Suprapubic skin (tissue), 4 donors: Measurements from ENCODE around the gene ZSCAN1. TPM values are rescaled to one million over a fixed set of nuclear protein-coding genes. Genes with fewer than 3 reads are reported as not detected.

Experiments used
- DNase-seq, 2 donors: peaks; one replicate each; pipeline ENCODE4 v3.0.0-alpha.2; 2019; ENCODE audit warnings: low spot score in 2 of 2
- H3K27ac ChIP-seq: fragments of 200-600 bp; sonication (generic); one replicate; pipeline ENCODE4 v1.5.1; 2019
- H3K27me3 ChIP-seq: fragments of 200-600 bp; sonication (generic); one replicate; pipeline ENCODE4 v1.5.1; 2019
- H3K36me3 ChIP-seq: fragments of 200-600 bp; sonication (generic); one replicate; pipeline ENCODE4 v1.5.1; 2019
- H3K4me1 ChIP-seq: fragments of 200-600 bp; sonication (generic); one replicate; pipeline ENCODE4 v1.5.1; 2019
- H3K4me3 ChIP-seq: fragments of 200-600 bp; sonication (generic); one replicate; pipeline ENCODE4 v1.5.1; 2019; ENCODE audit warnings: mild to moderate bottlenecking
- H3K9me3 ChIP-seq: fragments of 200-600 bp; sonication (generic); one replicate; pipeline ENCODE4 v1.5.1; 2019
- EP300 ChIP-seq: sonication (generic); formaldehyde crosslinking; IDR thresholded peaks from one replicate; pipeline ENCODE4 v1.6.1; 2017; ENCODE audit warnings: antibody characterized with exemption
- POLR2A ChIP-seq, 2 donors: fragments of 450-650 bp; IDR thresholded peaks; one replicate each; pipeline ENCODE4 v1.6.1; 2017; ENCODE audit warnings: antibody characterized with exemption in 2 of 2, mild to moderate bottlenecking in 2 of 2, moderate library complexity in 2 of 2
- POLR2AphosphoS5 ChIP-seq, 3 donors: sonication (generic); formaldehyde crosslinking; IDR thresholded peaks; one replicate each; pipeline ENCODE4 v1.6.1; 2017; ENCODE audit warnings: antibody characterized with exemption in 3 of 3
- WGBS: methylation state at CpG from one replicate; pipeline ENCODE4 v1.1.5; 2018; 5-methylcytosine and 5-hydroxymethylcytosine counted together
- total RNA-seq, 4 donors: library from RNA; depleted of rRNA; stranded (reverse); fragments of >200 nt; gene quantifications; one replicate each; pipeline ENCODE4 v1.1.0, GENCODE V29; 2016
- TF ChIP-seq, protein P1 (sequence below), 2 donors: fragments of 200-600 bp in 1 of 2; fragments of 450-650 bp in 1 of 2; sonication (generic) in 1 of 2; IDR thresholded peaks; one replicate each; pipeline ENCODE4 v1.5.1; 2016 to 2019; ENCODE audit warnings: antibody characterized with exemption in 2 of 2, mild to moderate bottlenecking in 1 of 2, moderate library complexity in 1 of 2

ZSCAN1 gene
- total RNA-seq, 4 donors from 2014 or later = not detected

DNA sequence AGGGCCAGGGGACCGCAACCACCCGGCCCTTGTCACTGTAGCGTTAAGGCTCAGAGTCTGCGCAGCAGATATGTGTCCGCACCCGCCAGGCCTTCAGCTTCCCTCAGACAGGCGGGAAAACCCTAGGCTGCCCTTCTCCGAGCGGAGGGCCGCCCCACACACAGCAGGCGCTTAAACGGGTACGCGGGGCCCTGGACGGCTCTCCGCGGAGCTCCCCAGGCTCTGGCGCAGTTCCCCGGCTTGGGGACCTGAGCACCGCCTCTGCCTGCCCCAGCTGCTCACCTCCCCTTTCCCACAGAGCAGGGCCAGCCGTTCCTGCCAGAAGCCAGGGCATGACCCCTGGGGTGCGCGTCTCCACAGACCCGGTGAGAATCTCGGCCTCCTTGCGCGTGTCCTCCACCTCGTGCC is 25.9 kb downstream of the ZSCAN1 start:
- DNase-seq = no peak
- WGBS = 43% methylated on average over 7 of the region's 28 CpGs
- TF ChIP-seq EP300 (no peak), POLR2A (IDR thresholded peaks at IDR 0.05) (no peak), POLR2AphosphoS5 (IDR thresholded peaks at IDR 0.05) (no peak)
- TF ChIP-seq, protein P1, sequence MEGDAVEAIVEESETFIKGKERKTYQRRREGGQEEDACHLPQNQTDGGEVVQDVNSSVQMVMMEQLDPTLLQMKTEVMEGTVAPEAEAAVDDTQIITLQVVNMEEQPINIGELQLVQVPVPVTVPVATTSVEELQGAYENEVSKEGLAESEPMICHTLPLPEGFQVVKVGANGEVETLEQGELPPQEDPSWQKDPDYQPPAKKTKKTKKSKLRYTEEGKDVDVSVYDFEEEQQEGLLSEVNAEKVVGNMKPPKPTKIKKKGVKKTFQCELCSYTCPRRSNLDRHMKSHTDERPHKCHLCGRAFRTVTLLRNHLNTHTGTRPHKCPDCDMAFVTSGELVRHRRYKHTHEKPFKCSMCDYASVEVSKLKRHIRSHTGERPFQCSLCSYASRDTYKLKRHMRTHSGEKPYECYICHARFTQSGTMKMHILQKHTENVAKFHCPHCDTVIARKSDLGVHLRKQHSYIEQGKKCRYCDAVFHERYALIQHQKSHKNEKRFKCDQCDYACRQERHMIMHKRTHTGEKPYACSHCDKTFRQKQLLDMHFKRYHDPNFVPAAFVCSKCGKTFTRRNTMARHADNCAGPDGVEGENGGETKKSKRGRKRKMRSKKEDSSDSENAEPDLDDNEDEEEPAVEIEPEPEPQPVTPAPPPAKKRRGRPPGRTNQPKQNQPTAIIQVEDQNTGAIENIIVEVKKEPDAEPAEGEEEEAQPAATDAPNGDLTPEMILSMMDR (IDR thresholded peaks at IDR 0.05) = no peak
- H3K27me3 ChIP-seq = peaks cover 3% of the 10 kb centered on the region
- H3K36me3 ChIP-seq = peaks cover 20% of the 10 kb centered on the region
- H3K27ac ChIP-seq = peak overlapping the region; percentile 89
- H3K4me1 ChIP-seq = peaks cover 12% of the 10 kb centered on the region
- peak overlapping the region; percentile 69 for H3K4me3 ChIP-seq
- H3K9me3 ChIP-seq = peaks cover 8% of the 10 kb centered on the region

DNA sequence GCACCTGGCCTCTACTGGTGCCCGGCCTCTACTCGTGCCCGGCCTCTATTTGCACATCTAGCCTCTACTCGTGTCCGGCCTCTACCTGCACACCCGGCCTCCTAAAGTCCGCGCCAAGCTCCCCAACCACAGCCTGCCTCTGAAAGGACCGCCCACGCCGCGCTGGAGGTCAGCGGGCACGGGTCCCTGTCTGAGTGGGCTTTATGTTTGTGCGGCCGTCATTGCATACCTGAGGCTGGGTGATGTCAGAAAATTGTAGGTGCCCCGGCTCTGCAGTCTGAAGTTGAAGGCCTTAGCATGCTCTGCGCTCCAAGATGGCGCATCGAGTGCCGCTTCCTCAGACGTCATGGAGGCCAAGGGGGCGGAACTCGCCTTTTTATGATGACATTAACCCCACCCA is 26.4 kb downstream of the ZSCAN1 start:
- H3K27ac ChIP-seq = no peak overlapping the region
- no peak for DNase-seq
- peaks cover 3% of the 10 kb centered on the region for H3K27me3 ChIP-seq
- peaks cover 25% of the 10 kb centered on the region for H3K36me3 ChIP-seq
- H3K4me1 ChIP-seq = peaks cover 12% of the 10 kb centered on the region
- H3K4me3 ChIP-seq = peak overlapping the region; percentile 69
- 83% methylated on average over 13 of the region's 24 CpGs for WGBS
- H3K9me3 ChIP-seq = peaks cover 13% of the 10 kb centered on the region
- no peak for TF ChIP-seq POLR2AphosphoS5 (IDR thresholded peaks at IDR 0.05)
- TF ChIP-seq POLR2A (IDR thresholded peaks at IDR 0.05) = no peak
- TF ChIP-seq EP300 = no peak
- TF ChIP-seq, protein P1 (IDR thresholded peaks at IDR 0.05) = no peak

DNA sequence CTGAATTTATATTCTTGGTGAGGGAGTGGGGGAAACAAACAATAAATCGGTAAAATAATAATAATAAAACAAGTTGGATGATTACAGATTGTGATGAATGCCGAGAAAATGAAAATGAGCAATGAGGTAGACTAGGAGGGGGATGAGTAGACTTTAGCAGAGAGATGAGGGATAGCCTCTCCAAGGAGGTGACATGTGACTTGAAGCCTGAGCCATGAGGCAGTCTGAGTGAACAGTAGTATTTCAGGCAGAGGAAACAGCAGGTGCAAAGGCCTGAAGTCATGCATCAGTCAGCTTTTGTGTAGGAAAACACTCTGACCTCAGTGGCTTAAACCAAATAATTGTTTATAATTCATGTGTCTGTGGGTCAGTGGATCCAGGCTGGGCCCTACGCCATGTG is 29.9 kb downstream of the ZSCAN1 start:
- no peak for DNase-seq
- Histone ChIP-seq H3K27ac (no peak overlapping the region), H3K36me3 (peaks cover 54% of the 10 kb centered on the region), H3K4me1 (peaks cover 10% of the 10 kb centered on the region), H3K9me3 (peaks cover 46% of the 10 kb centered on the region), H3K4me3 (no peak overlapping the region), H3K27me3 (no peaks in the 10 kb centered on the region)
- TF ChIP-seq, protein P1 (IDR thresholded peaks at IDR 0.05) = no peak
- TF ChIP-seq POLR2AphosphoS5 (IDR thresholded peaks at IDR 0.05) (no peak), POLR2A (IDR thresholded peaks at IDR 0.05) (no peak), EP300 (no peak)
- WGBS = 99% methylated on average over 2 of the region's 3 CpGs

DNA sequence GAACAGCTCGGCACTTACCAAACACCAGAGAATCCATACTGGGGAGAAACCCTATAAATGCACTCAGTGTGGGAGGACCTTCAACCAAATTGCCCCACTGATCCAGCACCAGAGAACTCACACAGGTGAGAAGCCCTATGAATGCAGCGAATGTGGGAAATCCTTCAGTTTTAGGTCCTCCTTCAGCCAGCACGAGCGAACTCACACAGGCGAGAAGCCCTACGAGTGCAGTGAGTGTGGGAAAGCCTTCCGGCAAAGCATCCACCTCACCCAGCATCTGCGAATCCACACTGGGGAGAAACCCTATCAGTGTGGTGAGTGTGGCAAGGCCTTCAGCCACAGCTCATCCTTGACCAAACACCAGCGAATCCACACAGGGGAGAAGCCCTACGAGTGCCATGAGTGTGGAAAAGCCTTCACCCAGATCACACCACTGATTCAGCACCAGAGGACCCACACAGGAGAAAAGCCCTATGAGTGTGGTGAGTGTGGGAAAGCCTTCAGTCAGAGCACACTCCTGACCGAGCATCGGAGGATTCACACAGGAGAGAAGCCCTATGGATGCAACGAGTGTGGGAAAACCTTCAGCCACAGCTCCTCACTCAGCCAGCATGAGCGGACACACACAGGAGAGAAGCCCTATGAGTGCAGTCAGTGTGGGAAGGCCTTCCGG is 33.6 kb downstream of the ZSCAN1 start:
- WGBS = 91% methylated on average over 11 of the region's 15 CpGs
- TF ChIP-seq, protein P1 (IDR thresholded peaks at IDR 0.05) = no peak
- TF ChIP-seq POLR2AphosphoS5 (IDR thresholded peaks at IDR 0.05) (no peak), EP300 (no peak), POLR2A (IDR thresholded peaks at IDR 0.05) (no peak)
- no peaks in the 10 kb centered on the region for H3K27me3 ChIP-seq

DNA sequence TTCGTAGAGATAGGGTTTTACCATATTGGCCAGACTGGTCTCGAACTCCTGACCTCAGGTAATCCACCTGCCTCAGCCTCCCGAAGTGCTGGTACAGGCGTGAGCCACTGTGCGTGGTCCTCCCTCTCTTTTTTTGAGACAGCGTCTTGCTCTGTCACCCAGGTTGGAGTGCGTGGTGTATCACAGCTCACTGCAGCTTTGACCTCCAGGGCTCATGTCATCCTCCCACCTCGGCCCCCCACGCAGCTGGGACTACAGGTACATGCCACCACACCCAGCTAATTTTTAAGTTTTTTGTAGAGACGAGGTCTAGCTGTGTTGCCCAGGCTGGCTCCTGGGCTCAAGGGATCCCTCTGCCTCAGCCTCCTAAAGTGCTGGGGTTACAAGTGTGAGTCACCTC is 46.0 kb downstream of the ZSCAN1 start:
- Histone ChIP-seq H3K36me3 (peaks cover 8% of the 10 kb centered on the region), H3K27me3 (no peaks in the 10 kb centered on the region), H3K9me3 (peaks cover 47% of the 10 kb centered on the region), H3K4me1 (no peaks in the 10 kb centered on the region), H3K27ac (no peak overlapping the region), H3K4me3 (no peak overlapping the region)
- WGBS = 93% methylated on average over 10 of the region's 10 CpGs
- TF ChIP-seq POLR2AphosphoS5 (IDR thresholded peaks at IDR 0.05) = no peak
- TF ChIP-seq EP300 = no peak
- no peak for TF ChIP-seq POLR2A (IDR thresholded peaks at IDR 0.05)
- TF ChIP-seq, protein P1 (IDR thresholded peaks at IDR 0.05) = no peak
- DNase-seq = no peak

More for the DNA sequence above, 33.6 kb downstream of the ZSCAN1 start:
- Histone ChIP-seq H3K27ac (no peak overlapping the region), H3K4me1 (no peaks in the 10 kb centered on the region), H3K9me3 (peaks cover 76% of the 10 kb centered on the region), H3K4me3 (no peak overlapping the region), H3K36me3 (peaks cover 54% of the 10 kb centered on the region)
- DNase-seq = no peak
